Muscle layer of duodenum (tissue), 2 donors: ENCODE results near the gene PLAGL2.
"Not testable (repeated sequence)": the region's sequence is repeated elsewhere in the genome, so short reads cannot be mapped to it uniquely, and the experiment has no call there.

Source experiments
- H3K27ac ChIP-seq: one replicate; pipeline ENCODE4 v1.7.0; 2013; ENCODE audit warnings: mild to moderate bottlenecking, low read length
- H3K27me3 ChIP-seq: one replicate; pipeline ENCODE4 v1.7.0; 2013; ENCODE audit warnings: low read depth, mild to moderate bottlenecking, control low read depth, low read length
- H3K36me3 ChIP-seq, 2 donors: one replicate each; pipeline ENCODE4 v1.7.0; 2013; ENCODE audit warnings: low read length in 2 of 2, control low read depth in 1 of 2, mild to moderate bottlenecking in 1 of 2; ENCODE audit not compliant: insufficient read depth in 2 of 2, control insufficient read depth in 1 of 2
- H3K4me1 ChIP-seq, 2 donors: one replicate each; pipeline ENCODE4 v1.7.0; 2013; ENCODE audit warnings: low read length in 2 of 2, mild to moderate bottlenecking in 2 of 2, control low read depth in 1 of 2, moderate library complexity in 1 of 2; ENCODE audit not compliant: insufficient read depth in 2 of 2, control insufficient read depth in 1 of 2
- H3K4me3 ChIP-seq, 2 donors: one replicate each; pipeline ENCODE4 v1.7.0; 2013; ENCODE audit warnings: low read length in 2 of 2, low read depth in 1 of 2, mild to moderate bottlenecking in 1 of 2
- H3K9me3 ChIP-seq, 2 donors: one replicate each; pipeline ENCODE4 v1.7.0; 2013; ENCODE audit warnings: low read length in 2 of 2, control low read depth in 1 of 2, mild to moderate bottlenecking in 1 of 2; ENCODE audit not compliant: control insufficient read depth in 1 of 2
- donor health status: healthy.

PLAGL2 gene

GRCh38 chr20:32207626-32208498 is at the start of gene PLAGL2, which contains the start of gene POFUT1:
PLAGL2 (minus strand) TSS chr20:32207743; CDS start chr20:32202178, 5,565 bp downstream.
POFUT1 (plus strand) TSS chr20:32207880; CDS start chr20:32207942, 62 bp downstream.
- Histone ChIP-seq H3K36me3 (peaks cover 0 to 6% of the 10 kb centered on the region in 2 donors), H3K4me1 (peaks cover 28 to 55% of the 10 kb centered on the region in 2 donors), H3K27ac (peak within 1 kb of the TSS; percentile 82), H3K9me3 (no peaks in the 10 kb centered on the region), H3K27me3 (no peaks in the 10 kb centered on the region), H3K4me3 (peak within 1 kb of the TSS; percentile 90 to 95)

- H3K9me3 ChIP-seq: no peaks in the 10 kb centered on the region
- no peak overlapping the region for H3K27ac ChIP-seq
- no peaks in the 10 kb centered on the region for H3K4me1 ChIP-seq
- no peak overlapping the region for H3K4me3 ChIP-seq
- no peaks in the 10 kb centered on the region for H3K27me3 ChIP-seq
- H3K36me3 ChIP-seq: no peaks in the 10 kb centered on the region
These were observed 44.6 kb upstream of the PLAGL2 start for GRCh38 chr20:32252189-32252588.

- Histone ChIP-seq H3K27me3 (no peaks in the 10 kb centered on the region), H3K9me3 (no peaks in the 10 kb centered on the region), H3K4me1 (no peaks in the 10 kb centered on the region), H3K4me3 (no peak overlapping the region), H3K36me3 (no peaks in the 10 kb centered on the region), H3K27ac (no peak overlapping the region)
These were observed 43.9 kb upstream of the PLAGL2 start for GRCh38 chr20:32251470-32251869.

GRCh38 chr20:32249030-32249738 is 41.6 kb upstream of the PLAGL2 start:
- Histone ChIP-seq H3K36me3 (no peaks in the 10 kb centered on the region), H3K9me3 (no peaks in the 10 kb centered on the region), H3K4me3 (no peak overlapping the region), H3K27me3 (no peaks in the 10 kb centered on the region), H3K27ac (no peak overlapping the region), H3K4me1 (no peaks in the 10 kb centered on the region)

- H3K27me3 ChIP-seq: no peaks in the 10 kb centered on the region
- no peaks in the 10 kb centered on the region for H3K4me1 ChIP-seq
- no peaks in the 10 kb centered on the region for H3K36me3 ChIP-seq
- no peaks in the 10 kb centered on the region for H3K9me3 ChIP-seq
- H3K27ac ChIP-seq: no peak overlapping the region
- H3K4me3 ChIP-seq: no peak overlapping the region
These were observed 40.5 kb upstream of the PLAGL2 start for GRCh38 chr20:32248043-32248442.

- H3K4me3 ChIP-seq, H3K27ac ChIP-seq, H3K9me3 ChIP-seq, H3K36me3 ChIP-seq, H3K27me3 ChIP-seq, H3K4me1 ChIP-seq: not testable (repeated sequence)
These were observed 38.7 kb upstream of the PLAGL2 start for GRCh38 chr20:32246208-32246607.

GRCh38 chr20:32244959-32245358 is 37.4 kb upstream of the PLAGL2 start:
- Histone ChIP-seq H3K36me3 (no peaks in the 10 kb centered on the region), H3K9me3 (no peaks in the 10 kb centered on the region), H3K4me3 (no peak overlapping the region), H3K4me1 (no peaks in the 10 kb centered on the region), H3K27me3 (no peaks in the 10 kb centered on the region), H3K27ac (no peak overlapping the region)

GRCh38 chr20:32244150-32244823 is 36.7 kb upstream of the PLAGL2 start:
- Histone ChIP-seq H3K4me3 (no peak overlapping the region), H3K27me3 (no peaks in the 10 kb centered on the region), H3K4me1 (no peaks in the 10 kb centered on the region), H3K27ac (no peak overlapping the region), H3K36me3 (no peaks in the 10 kb centered on the region), H3K9me3 (no peaks in the 10 kb centered on the region)

GRCh38 chr20:32241807-32242206 is 34.3 kb upstream of the PLAGL2 start:
- H3K4me1 ChIP-seq: no peaks in the 10 kb centered on the region

GRCh38 chr20:32240205-32240604 is 32.7 kb upstream of the PLAGL2 start:
- peaks cover 8 to 18% of the 10 kb centered on the region in 2 donors for H3K36me3 ChIP-seq
- H3K9me3 ChIP-seq: no peaks in the 10 kb centered on the region
- no peaks in the 10 kb centered on the region for H3K27me3 ChIP-seq
- H3K4me1 ChIP-seq: peaks cover 0 to 4% of the 10 kb centered on the region in 2 donors
- no peak overlapping the region for H3K4me3 ChIP-seq
- no peak overlapping the region for H3K27ac ChIP-seq

More at GRCh38 chr20:32241807-32242206, 34.3 kb upstream of the PLAGL2 start:
- Histone ChIP-seq H3K4me3 (no peak overlapping the region), H3K27ac (no peak overlapping the region), H3K9me3 (no peaks in the 10 kb centered on the region), H3K36me3 (peaks cover 0 to 5% of the 10 kb centered on the region in 2 donors), H3K27me3 (no peaks in the 10 kb centered on the region)
